NCI-H1930 (cell line): ENCODE data around the gene SOWAHA.

Experiments used
- DNase-seq, 2 experiments: peaks; one replicate each; lab custom pipeline; 2025; lab: John Stamatoyannopoulos, UW

SOWAHA gene

DNA sequence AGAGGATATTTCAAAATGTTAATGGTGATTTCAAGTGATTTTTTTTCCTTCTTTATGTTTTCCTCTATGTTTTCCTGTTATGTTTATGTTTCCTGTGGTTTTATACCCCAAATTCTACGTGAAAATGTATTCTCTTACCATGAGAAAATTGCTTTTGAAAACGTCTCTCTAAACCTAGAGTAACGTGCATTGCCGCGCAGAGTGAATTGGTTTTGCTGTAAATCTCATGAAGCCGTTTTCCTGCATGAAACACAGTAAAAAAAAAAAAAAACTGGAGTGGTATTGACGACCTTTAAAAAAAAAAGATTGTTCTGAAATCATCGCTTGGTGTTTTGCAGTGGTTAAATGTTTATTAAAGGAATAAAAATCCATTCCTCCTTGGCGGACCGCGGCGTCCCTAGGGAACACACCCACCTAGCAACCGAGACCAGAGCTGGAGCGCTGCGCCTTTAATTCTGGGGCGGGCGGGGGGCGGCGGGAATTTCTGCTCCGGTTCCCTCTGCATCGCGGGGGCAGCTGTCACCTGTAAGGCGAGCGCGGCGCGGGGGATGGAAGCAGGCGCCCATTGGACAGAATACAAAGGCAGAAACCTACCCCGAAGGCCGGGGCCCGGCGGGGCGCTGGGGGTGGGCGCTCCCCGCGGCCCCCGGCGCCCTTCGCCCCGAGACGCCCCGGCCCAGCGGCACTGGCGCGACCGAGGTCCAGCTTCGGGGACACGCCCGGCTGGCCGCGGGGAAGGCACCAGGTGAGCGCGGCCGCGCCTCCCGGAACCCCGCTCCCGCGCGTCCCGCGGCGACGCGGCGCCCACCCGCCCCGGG is at the start of gene SOWAHA:
SOWAHA (plus strand) TSS at position 522 of the 818 bp plus-strand sequence. CDS start 320 bp downstream, outside the sequence.
- DNase-seq, result peak; percentile 15 to 20

DNA sequence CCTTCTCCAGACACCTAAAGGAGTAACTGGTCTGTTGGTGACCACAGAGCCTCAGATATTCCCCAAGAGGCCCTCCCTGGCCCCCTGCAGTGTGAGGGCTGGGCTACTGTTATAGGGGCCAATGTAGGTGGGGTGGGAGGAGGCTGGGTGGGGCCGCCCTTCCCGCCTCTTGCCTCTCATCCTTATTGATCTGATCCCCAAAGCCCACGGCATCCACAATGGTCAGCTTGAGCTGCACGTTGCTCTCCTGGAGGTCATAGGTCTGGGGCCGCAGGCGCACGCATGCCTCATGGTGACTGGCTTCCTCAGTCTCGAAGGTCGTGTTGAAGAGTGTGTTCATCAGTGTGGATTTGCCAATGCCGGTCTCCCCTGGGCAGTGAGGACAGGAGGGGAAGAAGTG is 49.1 kb upstream of the SOWAHA start:
- no peak for DNase-seq

DNA sequence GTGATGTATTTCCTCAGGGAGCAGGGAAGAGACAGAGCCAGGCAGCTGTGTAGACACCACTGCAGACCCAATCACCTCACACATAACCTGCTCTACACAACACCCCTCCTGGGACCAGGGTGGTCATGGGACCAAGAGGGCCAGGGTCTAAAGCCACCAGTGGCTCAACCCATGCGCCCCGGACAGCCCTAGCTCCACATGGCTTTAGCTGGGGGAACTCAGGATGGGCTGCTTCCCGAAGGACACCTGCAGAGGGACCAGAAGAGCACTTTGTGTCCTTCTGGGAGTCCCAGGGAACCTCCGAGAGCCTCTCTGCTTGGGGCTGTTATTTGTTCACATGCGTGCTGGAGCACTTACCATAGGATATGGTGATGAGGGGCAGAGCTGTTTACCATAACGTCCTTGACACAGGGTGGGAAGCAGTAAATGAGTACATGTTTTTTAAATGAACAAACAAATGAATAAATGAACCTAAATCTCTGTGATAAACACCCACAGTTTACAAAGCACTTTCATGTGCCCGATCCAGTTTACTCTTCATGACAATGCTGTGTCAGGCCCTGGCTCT is 48.3 kb upstream of the SOWAHA start:
- DNase-seq, result no peak

DNA sequence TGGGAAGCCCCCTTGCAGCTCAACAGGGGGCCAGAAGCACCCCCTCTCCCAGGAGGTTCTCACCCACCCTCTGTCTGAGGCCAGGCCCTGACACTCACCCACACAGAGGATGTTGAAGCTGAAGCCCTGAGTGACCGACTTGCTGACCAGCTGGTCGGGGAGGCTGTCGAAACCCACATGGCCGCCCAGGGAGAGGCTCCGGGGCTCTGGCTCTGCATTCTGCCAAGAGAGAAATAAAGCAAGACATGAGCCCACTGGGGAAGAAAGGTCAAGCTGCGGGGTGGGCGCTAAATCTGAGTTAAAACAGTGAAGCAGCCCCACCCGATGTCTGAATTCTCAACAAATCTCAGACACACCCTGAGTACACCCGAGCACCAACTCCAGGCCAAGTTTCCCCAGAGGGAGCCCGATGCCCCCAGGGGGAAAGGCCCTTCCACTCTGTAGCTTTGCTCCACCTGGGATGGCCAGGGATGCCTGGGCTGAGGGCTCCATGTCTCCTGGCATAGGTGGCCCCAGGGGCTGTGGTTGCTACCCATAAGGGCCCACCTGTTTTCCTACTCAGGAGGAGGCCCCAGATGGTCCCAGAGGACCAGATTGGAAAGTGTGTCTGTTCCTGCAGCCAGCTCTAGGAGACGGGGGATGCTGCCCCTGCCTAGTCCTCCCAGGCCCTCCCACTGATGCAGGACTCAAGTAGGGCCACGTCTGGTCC is 47.6 kb upstream of the SOWAHA start:
- no peak for DNase-seq

DNA sequence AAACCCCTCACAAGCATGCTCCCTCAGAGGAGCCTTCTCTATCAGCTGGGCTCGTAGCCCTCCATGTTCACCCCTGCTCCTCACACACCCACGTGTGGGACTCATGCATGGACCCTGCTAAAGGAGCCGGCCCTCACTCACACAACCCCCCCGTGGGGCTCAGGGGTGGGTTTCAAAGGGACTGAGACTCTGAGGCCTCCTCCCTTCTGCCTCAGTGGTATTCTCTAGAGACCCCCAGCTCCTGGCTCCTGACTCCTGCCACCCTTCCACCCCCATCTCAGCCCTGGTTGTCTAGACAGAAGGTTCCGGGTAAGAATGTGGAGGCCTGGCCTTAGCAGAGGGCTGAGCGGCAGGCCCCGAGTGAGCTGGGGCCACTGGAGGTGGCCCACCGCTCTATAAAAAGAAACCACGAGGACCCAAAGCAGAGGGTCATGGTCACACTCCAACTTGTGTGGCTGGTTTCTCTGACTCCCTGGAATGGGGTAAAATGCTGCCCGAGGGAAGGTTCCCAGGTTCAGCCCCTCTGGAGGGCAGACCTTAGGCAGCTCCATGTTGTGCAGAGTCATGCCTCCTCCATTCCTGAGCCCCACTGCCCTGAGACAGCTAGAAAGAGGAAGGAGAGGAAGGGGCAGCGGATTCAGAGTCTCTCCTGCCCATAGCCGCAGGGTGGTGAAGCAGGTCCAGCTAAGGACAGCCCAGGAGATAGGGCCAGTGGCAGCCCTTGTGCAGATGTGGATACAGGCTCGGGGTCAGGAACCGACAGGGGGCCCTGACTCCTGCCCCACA is 46.9 kb upstream of the SOWAHA start:
- no peak for DNase-seq

DNA sequence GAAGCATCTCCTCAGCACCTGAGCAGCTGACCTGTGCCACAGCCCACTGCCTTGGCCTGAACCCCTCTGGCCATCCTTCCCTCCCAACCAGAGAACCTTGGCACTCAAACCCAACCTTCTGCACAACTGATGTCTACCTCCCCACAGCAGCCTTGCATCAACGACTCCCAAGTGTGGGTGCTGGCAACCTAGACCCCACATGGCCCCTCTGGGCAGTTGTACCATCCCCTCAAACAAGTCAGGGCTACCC is 46.4 kb upstream of the SOWAHA start:
- DNase-seq, result no peak

DNA sequence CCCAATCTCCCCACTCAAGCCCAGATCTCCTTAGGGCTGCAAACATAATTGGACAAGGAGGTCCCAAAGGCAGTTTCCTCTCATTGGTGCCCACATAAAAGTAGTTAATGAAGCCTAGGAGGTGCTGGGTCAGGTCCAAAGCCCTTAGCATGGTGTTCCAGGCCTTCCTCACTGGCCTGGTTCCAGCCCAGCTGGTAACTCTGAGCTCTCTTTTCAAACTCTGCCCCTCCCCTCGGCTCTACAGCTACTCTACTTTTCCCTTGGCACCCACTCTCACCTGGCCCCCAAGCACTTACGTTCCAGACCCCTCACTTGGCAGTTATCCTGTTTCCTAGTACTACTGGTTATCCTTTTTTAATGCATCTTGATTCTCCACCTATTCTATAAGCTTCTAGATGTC is 46.0 kb upstream of the SOWAHA start:
- no peak for DNase-seq

DNA sequence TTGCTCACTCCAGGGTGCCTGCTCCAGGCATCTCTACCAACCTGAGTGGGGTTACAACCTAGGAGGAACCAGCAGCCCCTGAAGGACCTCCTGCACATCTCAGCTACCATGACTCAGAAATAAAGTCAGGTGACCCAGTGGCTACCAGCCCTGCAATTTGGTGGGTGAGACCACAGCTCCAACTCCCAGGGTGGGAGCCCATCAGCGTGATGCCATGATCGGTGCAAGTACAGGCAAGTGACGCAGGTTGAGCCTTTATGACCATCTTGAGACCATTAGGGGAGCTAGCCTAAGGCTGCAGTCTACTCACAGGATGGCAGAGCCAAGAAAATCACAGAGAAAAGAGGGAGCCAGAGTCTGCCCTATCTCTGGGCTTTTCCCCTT is 44.6 kb upstream of the SOWAHA start:
- no peak for DNase-seq

DNA sequence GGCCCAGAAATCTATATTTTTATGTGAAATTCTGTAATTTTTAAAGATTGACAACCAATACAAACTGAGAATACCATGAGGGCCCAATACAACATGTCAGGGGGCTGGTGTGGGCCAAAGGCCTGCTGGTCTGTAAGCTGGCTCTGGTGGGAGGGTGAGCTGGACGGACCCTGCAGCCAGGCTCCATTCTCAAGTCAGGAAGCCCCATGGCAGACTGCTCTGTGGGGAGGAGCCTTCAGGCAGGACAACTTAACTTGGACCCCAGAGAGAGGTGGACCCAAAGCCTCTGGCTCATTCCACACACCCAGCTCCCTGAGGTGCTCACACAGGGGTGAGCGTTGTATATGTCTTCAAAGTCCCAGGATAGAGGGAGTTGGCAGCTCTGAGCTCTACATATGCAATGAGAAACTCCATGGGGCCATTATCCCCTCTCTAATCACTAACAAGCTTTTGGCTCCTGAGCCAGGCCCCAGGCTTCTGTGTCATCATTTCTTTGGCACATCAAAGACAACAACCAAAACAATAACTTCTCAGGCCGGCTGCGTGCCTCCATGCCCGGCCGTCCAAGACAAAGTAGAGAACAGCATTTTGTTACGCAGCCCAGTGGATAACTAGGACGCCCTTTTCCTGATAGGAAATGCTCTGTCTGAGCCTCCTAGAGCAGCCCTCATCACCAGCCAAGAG is 42.5 kb upstream of the SOWAHA start:
- DNase-seq, result no peak

DNA sequence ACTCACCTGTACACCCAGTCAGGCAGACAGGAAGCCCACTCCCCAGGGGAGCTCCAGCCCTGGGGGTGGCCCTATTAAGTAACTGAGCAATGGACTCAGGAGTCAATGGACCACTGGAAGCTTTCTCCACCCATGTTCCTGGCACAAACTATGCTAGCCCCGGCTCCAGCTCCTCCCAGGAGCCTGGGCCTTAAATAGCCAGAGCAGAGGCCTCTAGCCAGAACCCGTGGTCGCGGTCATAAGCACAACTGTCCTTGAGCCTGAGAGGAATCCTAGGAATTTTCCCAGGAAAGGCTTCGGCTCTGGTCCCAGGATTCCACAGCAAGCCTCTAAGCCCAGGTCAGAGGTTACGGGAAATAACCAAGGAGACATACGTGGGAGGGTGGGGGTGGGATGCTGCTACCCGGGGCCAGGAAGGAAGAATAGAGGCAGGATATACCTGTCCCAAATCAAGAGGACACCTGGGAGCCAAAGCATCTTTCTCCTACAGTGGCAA is 41.6 kb upstream of the SOWAHA start:
- no peak for DNase-seq

DNA sequence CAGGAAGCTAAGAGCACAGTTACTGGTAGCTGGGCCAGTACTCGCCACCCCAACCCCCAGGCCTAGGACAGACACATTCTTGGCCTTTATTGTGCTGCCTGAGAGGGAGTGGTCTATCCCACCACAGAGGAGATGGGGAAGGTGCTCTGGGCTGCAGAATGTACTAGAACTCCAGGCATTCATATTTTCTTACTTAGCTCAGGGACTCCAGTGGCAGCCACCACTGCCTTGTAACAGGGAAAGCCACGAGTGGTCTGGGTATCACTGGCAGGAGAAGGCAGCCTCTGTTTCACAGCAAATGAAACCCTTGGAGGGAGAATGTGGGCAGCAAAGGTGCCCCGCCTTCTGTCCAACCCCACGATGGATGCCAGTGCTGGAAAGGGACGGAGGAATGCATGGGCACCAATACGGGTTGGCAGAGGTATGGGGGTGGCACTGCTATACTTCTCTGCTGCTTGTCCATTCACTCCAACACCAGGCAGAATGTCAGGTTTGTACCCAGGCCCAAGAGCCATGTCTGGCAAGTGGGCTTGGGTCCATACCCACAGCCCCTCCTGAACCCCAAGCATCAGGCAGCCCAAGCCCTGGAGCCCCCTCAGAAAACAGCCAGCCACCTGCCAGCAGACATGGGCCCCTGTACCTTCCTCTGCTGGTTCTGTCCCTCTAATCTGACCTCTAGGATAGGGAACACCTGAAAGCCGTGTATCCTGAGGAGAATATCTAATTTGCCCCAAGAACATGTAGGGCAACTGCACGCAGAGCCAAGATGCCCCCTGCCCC is 40.6 kb upstream of the SOWAHA start:
- no peak for DNase-seq

DNA sequence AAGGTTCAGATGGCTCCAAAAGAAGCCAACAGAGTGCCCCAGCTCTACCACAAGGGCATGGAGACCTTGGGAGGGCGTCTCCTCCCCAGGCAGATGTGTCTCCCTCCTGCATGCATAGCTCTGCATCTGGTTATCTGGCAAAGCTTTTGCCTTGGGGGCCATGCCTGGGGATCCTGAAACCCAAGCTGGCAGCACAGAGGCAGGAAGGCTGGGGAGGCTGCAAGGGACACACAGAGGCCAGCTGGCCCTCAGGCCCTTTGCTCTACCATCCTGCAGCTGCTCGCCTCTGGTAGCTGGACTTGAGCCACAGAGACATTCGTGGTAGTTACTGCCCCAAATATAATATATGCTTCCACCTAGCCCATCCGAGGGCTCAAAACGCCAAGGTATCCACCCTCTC is 40.0 kb upstream of the SOWAHA start:
- no peak for DNase-seq

DNA sequence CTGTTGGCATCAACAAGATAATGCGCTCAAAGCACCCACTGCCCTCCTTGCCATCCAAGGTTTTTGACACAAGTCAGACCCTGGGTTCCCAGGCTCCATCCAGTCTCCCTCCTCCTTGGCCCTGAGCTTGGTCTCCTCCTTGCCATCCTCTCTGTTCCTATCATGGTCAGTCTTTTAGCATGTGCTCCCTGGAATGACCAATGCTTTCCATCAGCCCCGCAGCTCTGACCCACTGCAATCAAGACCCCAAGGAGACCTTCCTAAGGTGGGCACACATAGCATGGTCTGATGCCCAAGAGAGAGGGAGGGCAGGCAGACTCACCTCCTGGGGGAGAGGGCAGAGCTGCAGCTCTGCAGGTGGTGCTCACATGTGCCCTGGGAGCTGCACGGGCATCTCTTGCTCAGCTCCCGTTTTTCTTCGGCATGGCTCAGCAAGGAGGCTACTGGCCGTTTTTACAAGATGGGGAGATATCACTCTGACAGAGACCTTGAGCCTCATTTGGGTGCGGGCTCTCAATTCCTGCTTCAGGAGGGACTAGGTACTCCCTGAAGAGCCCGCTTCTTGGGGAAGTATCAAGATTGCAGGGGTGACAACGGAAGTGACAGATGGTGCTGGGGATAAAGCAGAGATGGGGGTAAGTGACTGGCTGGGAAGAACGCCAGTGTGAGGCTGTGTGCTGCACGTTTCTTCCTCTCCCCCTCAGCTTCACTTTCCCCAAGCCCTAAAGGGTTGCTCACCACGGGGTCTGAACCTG is 39.3 kb upstream of the SOWAHA start:
- DNase-seq, result no peak

DNA sequence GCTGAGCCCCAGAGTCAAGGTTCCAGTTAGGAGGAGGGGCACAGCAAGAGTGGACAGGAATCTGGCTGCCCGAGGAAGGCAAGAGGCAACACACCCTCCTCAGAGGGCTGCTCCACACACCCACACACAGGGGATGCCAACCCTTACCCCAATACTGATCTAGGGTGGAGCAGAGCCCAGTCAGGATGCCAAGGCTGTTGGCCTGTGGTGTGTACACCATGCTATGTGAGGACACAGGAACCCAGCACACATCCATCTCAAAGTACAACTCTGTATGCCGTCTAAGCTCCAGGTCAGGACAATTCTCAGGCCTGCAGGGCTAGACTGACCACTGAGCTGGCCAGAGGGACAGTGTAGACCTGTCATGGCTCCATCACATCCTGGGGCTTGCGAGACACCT is 38.7 kb upstream of the SOWAHA start:
- no peak for DNase-seq

DNA sequence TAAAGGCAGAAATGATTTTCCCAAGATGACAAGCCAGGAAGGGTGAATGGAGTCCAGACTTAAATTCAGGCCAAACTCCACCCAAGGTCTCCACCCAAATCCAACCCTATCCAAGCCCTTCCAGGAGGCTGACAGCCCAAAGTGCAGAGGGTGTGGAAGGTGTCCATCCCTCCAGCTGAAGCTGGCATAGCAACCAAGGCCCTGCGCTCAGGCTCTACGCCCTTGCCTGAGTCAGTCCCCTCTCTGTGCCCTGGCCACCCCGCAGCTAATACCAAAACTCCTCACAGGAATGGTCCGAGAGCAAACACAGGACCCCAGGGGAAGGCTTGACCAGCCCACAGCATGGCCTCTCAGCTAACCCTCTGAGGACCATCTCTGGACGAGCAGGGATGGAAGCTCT is 38.2 kb upstream of the SOWAHA start:
- no peak for DNase-seq

DNA sequence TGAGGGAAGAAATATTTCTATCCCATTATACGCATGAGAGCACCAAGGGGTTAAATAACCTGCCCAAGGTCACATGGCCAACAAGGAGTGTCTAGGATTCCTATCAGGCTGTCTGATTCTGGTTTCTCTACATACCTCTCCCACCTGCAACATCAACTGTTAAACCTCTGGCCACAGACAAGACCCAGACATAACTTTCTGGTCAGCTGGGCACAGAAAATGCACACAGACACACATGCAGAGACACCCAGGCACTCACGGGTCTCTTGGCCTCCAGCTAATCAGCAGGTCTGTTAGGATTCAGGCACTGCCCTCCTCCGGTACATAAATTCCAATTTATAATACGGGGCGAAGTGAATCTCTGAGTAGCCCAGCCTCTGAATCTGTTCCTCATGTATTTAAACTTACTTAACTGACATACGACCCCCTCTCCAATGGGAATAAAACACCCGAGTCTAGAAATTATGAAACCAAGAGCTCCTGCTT is 37.6 kb upstream of the SOWAHA start:
- DNase-seq, result no peak

DNA sequence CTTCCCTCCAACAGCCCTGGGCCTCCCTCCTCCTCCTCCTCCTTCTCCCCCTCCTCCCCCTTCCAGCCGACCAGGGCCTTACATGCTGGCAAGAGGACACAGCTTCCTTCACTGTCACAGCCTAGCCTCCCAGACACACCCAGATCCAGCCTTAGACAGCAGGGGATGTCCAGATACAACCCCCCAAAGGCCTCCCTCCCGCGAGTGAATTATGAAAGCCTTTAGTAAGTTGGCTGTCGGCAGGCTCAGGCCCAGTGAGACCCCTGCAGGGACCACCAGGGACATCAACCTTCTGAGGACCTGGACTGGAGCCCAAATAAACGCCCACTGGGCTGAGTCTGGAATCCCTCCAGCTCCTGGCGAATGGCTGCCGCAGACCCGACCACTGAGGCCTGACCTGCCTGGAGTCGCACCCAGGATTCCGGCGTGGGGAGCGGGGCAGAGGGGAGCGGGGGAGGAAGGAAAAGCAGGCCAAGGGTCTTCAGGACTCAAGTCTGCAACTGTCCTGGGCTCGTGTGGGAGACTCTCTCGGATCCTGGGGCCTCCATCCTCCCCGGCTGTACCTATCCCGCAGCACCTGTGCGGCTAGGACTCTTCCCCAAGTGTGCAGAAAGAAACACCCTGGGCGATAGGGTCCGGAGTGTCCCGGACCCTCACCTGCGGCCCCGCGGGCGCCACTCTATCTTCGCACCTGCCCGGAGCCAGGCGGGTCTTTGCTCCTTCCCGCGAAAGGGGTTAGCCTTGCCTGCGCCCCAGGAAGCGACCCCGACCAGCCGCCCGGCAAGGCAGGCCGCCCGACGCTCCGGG is 36.8 kb upstream of the SOWAHA start:
- no peak for DNase-seq

DNA sequence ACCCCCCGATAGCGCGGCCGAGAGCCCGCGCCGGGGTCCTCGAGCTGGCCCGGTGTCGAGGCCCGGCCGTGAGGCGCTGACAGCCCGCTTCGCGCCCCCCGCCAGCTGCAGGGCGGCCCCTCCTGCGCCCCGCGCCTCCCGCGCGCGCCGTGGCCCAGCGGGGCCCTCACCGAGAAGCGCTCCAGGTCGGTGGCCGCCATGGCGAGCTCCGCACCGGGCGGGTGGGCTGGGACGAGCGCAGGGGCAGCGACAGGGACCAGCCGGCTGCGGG is 36.2 kb upstream of the SOWAHA start:
- no peak for DNase-seq

DNA sequence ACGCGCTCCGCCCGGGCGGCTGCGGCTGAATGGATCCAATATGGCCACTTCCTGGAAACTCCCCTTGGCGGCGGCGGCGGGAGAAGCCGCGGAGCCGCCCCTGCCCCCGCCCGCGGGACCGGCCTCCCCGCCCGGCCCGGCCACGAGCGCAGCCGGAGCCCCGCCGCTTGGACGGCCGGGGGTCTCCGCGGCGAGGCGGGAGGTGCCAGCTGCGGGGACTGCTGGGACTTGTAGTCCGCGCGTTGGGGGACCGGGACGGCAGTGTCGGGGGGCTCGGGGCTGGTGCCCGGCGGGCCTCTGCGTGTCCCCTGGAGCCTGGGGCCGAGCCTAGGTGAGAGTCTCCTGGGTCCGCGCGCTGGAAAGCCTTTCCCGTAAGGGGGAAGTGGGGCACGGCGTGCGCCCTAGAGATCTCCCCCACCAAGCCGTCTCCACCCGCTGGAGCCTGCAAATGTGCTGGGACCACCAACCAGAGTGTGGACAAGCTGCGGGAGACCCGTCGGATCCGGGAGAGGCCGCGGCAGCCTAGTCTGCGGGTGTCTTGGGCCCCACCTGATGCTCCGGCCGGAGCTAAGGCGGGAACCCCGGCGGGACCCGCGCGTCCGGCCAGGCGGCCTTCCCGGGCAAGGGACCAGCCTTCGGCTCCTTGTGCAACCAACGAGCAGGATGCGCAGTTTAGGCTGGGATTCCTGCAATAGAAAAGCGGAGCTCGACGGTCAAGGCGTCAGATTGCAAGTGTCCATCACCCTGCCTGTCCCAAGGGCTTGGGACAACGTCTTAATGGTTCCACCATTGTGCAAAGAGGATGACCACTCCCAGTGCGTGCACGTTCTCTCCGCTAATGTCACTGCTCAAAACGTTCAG is 35.7 kb upstream of the SOWAHA start, which contains the start of gene SEPTIN8:
SEPTIN8 (minus strand) TSS at position 31 of the 861 bp plus-strand sequence. CDS start 102 bp downstream, outside the sequence.
- DNase-seq, result peak in 1 of 2 experiments; percentile 36
